Inflammatory macrophage (primary cell): ENCODE results near the gene MYOM1.
"Not testable (repeated sequence)": the region's sequence is repeated elsewhere in the genome, so short reads cannot be mapped to it uniquely, and the experiment has no call there.

Experiments used
- DNase-seq, 2 donors: peaks; one replicate each; pipeline ENCODE4 v3.0.0-alpha.2; 2020 to 2022

Gene MYOM1

GRCh38 chr18:3023603-3024002 lies 196.2 kb downstream of the MYOM1 start:
- not testable (repeated sequence) for DNase-seq
